Uterine smooth muscle cell (primary cell): Measurements from ENCODE around the gene CHIA. TPM values are rescaled to one million over a fixed set of nuclear protein-coding genes. Genes with fewer than 3 reads are reported as not detected.

Source experiments
- total RNA-seq: library from RNA; depleted of rRNA; stranded (reverse); fragments of >200 nt; gene quantifications from 2 replicates; pipeline ENCODE4 v1.2.3, GENCODE V29; 2014

The CHIA gene
- not detected in 2 replicates for total RNA-seq

DNA sequence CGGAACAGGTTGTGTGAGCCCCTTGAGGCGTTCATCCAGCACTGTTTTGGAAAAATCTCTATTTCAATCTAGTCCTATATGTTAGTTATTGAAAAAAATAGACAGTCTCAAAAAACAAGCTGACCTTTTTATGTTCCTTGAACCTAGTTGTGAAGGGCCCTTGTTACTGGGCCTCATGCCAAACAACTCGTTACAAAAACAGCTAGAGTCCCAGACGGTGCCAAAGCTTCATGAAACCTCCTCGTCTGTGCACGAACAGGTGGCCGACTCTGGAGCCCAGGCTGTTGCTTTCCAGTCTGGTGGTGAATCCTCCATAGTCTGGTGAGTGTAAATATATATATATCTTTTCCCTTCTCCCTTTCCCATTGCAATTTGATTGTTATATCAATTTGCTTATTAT, at the start of gene CHIA:
Gene CHIA (plus strand): TSS at position 222 of the 400 bp plus-strand sequence. CDS start 19,617 bp downstream, outside the sequence.

Other genes with a start within 250 kb of the CHIA start
- 54.8 and 77.1 TPM in 2 replicates for gene DRAM2, start 150.8 kb upstream of the CHIA start, total RNA-seq
- gene CEPT1, start 150.6 kb upstream of the CHIA start, total RNA-seq, result 50.5 and 54.7 TPM in 2 replicates
- 1.1 and 1.6 TPM in 2 replicates for gene DENND2D, start 90.2 kb upstream of the CHIA start, total RNA-seq
- 0.22 and 1.2 TPM in 2 replicates for gene CHI3L2, start 63.1 kb upstream of the CHIA start, total RNA-seq
- gene OVGP1, start 136.9 kb downstream of the CHIA start, total RNA-seq, result 0.37 and 0.44 TPM in 2 replicates
- gene WDR77, start 158.4 kb downstream of the CHIA start, total RNA-seq, result 35.7 and 65.0 TPM in 2 replicates
- gene ATP5PB, start 158.6 kb downstream of the CHIA start, total RNA-seq, result 269 and 361 TPM in 2 replicates
- gene C1orf162, start 183.1 kb downstream of the CHIA start, total RNA-seq, result 0.11 and 0.12 TPM in 2 replicates
- gene ADORA3, start 212.8 kb downstream of the CHIA start, total RNA-seq, result not detected in 2 replicates
- not detected in 2 replicates for gene TMIGD3, start 212.8 kb downstream of the CHIA start, total RNA-seq